ENCODE measurements around the gene OSBP.

DNA sequence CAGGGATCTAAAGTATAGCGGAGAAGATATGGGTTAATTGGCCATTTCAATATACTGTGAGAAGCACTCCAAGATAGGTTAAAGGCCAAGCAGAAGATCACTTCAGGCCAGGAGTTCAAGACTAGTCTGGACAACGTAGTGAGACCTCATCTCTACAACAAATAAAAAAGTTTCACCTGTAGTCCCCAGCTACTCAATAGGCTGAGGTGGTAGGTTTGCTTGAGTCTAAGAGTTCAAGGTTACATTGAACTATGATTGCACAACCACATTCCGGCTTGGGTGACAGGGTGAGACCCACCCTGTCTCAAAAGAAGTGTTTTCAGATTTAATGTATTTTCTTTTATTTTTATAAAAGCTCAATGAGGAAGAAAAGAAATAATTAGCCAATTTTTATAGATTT is 27.8 kb upstream of the OSBP start:
- TF ChIP-seq, protein P1, sequence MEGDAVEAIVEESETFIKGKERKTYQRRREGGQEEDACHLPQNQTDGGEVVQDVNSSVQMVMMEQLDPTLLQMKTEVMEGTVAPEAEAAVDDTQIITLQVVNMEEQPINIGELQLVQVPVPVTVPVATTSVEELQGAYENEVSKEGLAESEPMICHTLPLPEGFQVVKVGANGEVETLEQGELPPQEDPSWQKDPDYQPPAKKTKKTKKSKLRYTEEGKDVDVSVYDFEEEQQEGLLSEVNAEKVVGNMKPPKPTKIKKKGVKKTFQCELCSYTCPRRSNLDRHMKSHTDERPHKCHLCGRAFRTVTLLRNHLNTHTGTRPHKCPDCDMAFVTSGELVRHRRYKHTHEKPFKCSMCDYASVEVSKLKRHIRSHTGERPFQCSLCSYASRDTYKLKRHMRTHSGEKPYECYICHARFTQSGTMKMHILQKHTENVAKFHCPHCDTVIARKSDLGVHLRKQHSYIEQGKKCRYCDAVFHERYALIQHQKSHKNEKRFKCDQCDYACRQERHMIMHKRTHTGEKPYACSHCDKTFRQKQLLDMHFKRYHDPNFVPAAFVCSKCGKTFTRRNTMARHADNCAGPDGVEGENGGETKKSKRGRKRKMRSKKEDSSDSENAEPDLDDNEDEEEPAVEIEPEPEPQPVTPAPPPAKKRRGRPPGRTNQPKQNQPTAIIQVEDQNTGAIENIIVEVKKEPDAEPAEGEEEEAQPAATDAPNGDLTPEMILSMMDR (IDR thresholded peaks at IDR 0.05; ENCODE audit: poor library complexity, severe bottlenecking), result no peak
- TF ChIP-seq EP300 (conservative IDR thresholded peaks at IDR 0.05; ENCODE audit: poor library complexity, severe bottlenecking) (no peak), MXI1 (conservative IDR thresholded peaks at IDR 0.05; ENCODE audit: poor library complexity, severe bottlenecking) (no peak), EZH2 (IDR thresholded peaks at IDR 0.05; ENCODE audit: borderline replicate concordance, insufficient read depth, low read length, poor library complexity, severe bottlenecking) (no peak), TAF1 (IDR thresholded peaks at IDR 0.05; ENCODE audit: low read depth) (no peak), SMC3 (conservative IDR thresholded peaks at IDR 0.05; ENCODE audit: poor library complexity) (no peak), RAD21 (conservative IDR thresholded peaks at IDR 0.05) (no peak), POLR2AphosphoS5 (IDR thresholded peaks at IDR 0.05) (no peak)
